Pons (tissue), 1 donor: ENCODE measurements around the gene ATL1.
"Not testable (repeated sequence)": the region's sequence is repeated elsewhere in the genome, so short reads cannot be mapped to it uniquely, and the experiment has no call there.

Experiments
- DNase-seq: peaks from one replicate; pipeline ENCODE4 v3.0.0-alpha.2; 2016; ENCODE audit warnings: low spot score

The ATL1 gene

GRCh38 chr14:50534997-50535396, 24.9 kb upstream of the ATL1 start:
- DNase-seq, result no peak

GRCh38 chr14:50538034-50538433, 21.9 kb upstream of the ATL1 start:
- DNase-seq, result not testable (repeated sequence)

- DNase-seq, result no peak
Measured at GRCh38 chr14:50539051-50539450, 20.9 kb upstream of the ATL1 start.

- DNase-seq, result no peak
Measured at GRCh38 chr14:50541159-50541567, 18.8 kb upstream of the ATL1 start.

GRCh38 chr14:50542941-50543418, 17.0 kb upstream of the ATL1 start:
- DNase-seq, result peak; percentile 80

- DNase-seq, result no peak
Measured at GRCh38 chr14:50544911-50545310, 15.0 kb upstream of the ATL1 start.

GRCh38 chr14:50545618-50546017, 14.3 kb upstream of the ATL1 start:
- DNase-seq, result no peak

- DNase-seq, result no peak
Measured at GRCh38 chr14:50550294-50550693, 9.7 kb upstream of the ATL1 start.

DNA sequence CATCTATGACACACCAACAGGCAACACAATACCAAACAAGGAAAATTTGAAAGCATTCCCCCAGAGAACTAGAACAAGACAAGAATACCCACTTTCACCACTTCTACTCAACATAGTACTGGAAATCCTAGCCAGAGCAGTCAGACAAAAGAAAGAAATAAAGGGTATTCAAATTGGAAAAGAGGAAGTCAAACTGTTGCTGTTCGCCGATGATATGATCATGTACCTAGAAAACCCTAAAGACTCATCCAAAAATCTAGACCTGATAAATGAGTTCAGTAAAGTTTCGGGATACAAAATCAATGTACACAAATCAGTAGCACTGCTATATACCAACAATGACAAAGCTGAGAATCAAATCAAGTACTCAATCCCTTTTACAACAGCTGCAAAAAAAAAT, 8.1 kb upstream of the ATL1 start:
- no peak for DNase-seq

DNA sequence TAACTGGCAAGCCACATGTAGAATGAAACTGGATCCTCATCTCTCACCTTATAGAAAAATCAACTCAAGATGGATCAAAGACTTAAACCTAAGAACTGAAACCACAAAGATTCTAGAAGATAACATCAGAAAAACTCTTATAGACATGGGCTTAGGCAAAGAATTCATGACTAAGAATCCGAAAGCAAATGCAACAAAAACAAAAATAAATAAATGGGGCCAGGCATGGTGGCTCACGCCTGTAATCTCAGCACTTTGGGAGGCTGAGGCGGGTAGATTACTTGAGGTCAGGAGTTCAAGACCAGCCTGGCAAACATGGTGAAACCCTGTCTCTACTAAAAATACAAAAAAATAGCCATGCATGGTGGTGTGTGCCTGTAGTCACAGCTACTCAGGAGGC, 7.1 kb upstream of the ATL1 start:
- DNase-seq, result not testable (repeated sequence)

- peak; percentile 71 for DNase-seq
Measured at GRCh38 chr14:50560931-50561285, 963 bp downstream of the ATL1 start.

- no peak for DNase-seq
Measured at GRCh38 chr14:50562841-50563240, 2.9 kb downstream of the ATL1 start.

DNA sequence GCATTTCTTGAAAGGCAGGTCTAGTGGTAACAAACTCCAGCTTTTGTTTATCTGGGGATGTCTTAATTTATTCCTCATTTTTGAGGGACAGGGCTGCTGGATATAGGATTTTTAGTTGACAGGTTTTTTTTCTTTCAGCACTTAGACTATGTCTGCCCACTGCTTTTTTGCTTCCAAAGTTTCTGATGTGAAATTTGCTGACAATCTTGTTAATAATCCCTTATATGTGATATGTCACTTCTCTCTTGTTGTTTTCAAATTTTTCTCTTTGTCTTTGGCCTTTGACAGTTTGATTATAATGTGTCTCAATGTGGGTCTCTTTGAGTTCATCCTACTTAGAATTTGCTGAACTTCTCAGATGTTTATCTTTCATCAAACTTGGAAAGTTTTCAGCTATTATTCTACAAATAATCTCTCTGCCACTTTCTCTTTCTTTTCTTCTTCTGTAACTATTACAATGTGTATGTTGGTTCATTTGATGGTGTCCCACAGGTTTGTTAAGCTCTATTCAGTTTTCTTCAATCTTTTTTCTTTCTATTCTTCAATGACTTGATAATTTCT, 9.8 kb downstream of the ATL1 start:
- DNase-seq, result no peak

- no peak for DNase-seq
Measured at GRCh38 chr14:50573862-50574261, 13.9 kb downstream of the ATL1 start.

- no peak for DNase-seq
Measured at GRCh38 chr14:50575769-50576168, 15.8 kb downstream of the ATL1 start.

GRCh38 chr14:50577982-50578381, 18.0 kb downstream of the ATL1 start:
- DNase-seq, result no peak

GRCh38 chr14:50578433-50578832, 18.5 kb downstream of the ATL1 start:
- DNase-seq, result no peak

DNA sequence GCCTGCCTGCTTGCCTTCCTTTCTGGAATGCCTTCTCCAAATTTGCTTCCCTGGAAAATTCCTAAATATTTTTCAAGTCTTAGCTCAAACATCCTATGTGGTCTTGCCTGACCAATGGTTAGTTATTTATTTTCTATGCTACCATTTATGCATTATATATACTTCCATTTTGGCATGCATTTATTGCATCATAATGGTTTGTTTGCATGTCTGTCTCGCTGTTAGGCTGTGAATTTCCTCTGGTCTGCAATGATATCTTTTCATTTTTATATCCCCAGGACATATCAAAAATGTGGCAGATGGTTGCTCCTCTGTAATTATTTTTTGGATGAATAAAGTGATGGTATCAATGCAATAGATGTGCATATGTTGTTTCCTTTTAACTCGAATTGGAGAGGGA, 30.5 kb downstream of the ATL1 start:
- DNase-seq, result no peak

- no peak for DNase-seq
Measured at GRCh38 chr14:50594577-50595316, 34.8 kb downstream of the ATL1 start.

- DNase-seq, result no peak
Measured at GRCh38 chr14:50598765-50599164, 38.8 kb downstream of the ATL1 start.

GRCh38 chr14:50599700-50600444, 39.9 kb downstream of the ATL1 start:
- DNase-seq, result peak; percentile 82

DNA sequence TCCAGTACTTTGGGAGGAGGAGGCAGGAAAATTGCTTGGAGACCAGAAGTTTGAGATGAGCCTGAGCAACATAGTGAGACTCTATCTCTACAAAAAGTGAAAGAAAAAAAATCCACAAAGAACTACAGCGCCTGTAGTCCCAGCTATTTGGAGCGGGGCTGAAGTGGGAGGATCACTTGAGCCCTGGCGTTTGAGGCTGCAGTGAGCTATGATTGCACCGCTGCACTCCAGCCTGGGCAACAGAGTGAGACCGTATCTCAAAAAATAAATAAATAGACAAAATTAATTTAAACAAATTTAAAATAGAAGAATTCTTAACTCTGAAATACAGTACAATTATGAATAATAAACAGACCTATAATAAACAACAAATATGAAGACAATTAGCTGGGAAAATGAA, 40.9 kb downstream of the ATL1 start:
- DNase-seq, result no peak

DNA sequence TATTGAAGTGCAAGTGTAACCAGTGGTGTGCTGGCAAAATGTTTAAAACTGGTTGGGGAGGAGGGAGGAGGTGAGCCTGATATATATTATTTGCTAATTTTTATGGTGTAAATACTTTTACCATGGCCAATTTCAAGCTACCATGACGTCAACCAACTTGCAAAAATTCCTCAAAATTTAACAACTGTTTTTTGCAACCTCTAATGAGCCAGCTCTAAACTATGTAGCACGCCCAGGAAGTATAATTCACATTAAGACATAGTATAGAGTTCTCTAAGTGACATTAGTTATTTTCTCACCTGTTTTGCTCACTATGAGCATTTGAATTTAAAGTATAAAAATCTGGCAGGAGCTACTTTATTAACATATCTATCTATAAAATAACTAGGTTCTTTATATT, 41.4 kb downstream of the ATL1 start:
- no peak for DNase-seq
